Panc1 (cell line): ENCODE results near the gene UCK1.

ENCODE experiments used
- CTCF ChIP-seq: fragments of 450-650 bp; IDR thresholded peaks from 2 replicates; pipeline ENCODE4 v1.5.1; 2017; ENCODE audit warnings: mild to moderate bottlenecking
- POLR2AphosphoS5 ChIP-seq: IDR thresholded peaks from 2 replicates; pipeline ENCODE4 v1.6.1; 2012; ENCODE audit warnings: mild to moderate bottlenecking, low read depth, low read length, moderate library complexity
- SIN3A ChIP-seq: IDR thresholded peaks from 2 replicates; pipeline ENCODE4 v1.6.1; 2012; ENCODE audit warnings: low read depth, mild to moderate bottlenecking, low read length, moderate library complexity, borderline replicate concordance; ENCODE audit not compliant: insufficient read depth
- TCF7L2 ChIP-seq: IDR thresholded peaks from 2 replicates; pipeline ENCODE4 v1.6.1; 2011; ENCODE audit warnings: mild to moderate bottlenecking, low read depth, low read length, inconsistent platforms

DNA sequence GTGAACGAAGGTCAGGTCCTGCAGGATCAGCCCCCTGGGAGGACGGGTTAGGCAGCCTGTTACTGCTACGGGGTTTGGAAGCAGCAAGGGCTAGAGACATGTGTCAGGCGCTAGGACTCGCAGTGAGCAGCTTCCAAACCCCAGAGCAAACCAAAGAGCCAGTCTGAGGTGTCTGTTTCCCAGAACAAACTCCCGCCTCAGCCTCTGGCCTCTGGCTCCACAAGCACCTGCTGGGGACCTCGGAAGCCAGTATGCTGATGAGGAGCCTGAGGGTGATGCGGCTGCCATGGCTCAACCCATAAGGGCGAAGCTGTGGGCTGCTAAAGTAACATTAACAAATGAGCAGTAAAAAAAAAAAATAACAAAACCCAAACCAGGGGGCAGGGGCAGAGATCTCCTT, 49.3 kb upstream of the UCK1 start:
- TF ChIP-seq CTCF (no peak), TCF7L2 (no peak), POLR2AphosphoS5 (no peak), SIN3A (no peak)
